IMR-90 (cell line): ENCODE measurements around the gene HMGA1. TPM values are rescaled to one million over a fixed set of nuclear protein-coding genes. Genes with fewer than 3 reads are reported as not detected.

Experiments
- ATAC-seq: fragments of 200-7000 bp; cut with Tn5 transposase; 2 replicates; pipeline ENCODE4 v1.9.1; 2020; ENCODE audit warnings: low read depth, mild to moderate bottlenecking, moderate library complexity
- BruUV-seq: library from RNA; stranded (reverse); fragments of 400-500 nt; replicated peaks from 2 replicates; lab custom pipeline; 2021; lab: Mats Ljungman, UMichigan
- CTCF ChIA-PET: fragments of 300-600 bp; formaldehyde crosslinking; extraction: SDS; loops from one replicate; lab custom pipeline; 2021; ENCODE audit warnings: antibody characterized with exemption; lab: Yijun Ruan, JAX
- POLR2A ChIA-PET: fragments of 300-600 bp; sonication (Branson Sonifier 250); formaldehyde crosslinking; loops from one replicate; lab custom pipeline; 2022; ENCODE audit warnings: antibody characterized with exemption; ENCODE audit not compliant: unreplicated experiment; lab: Charles Lee
- DNase-seq: peaks from one replicate; pipeline ENCODE4 v3.0.0; 2013
- H2AFZ ChIP-seq: replicated peaks from 2 replicates; pipeline ENCODE3; 2013; ENCODE audit warnings: low read length, mild to moderate bottlenecking; ENCODE audit not compliant: poor library complexity
- H2AK5ac ChIP-seq: 2 replicates; pipeline ENCODE4 v1.6.1; 2013; ENCODE audit warnings: low read depth, low read length, inconsistent platforms
- H2AK9ac ChIP-seq: replicated peaks from 2 replicates; pipeline ENCODE3; 2013; ENCODE audit warnings: mild to moderate bottlenecking, low read depth, low read length, moderate library complexity; ENCODE audit not compliant: poor library complexity
- H2BK120ac ChIP-seq: 2 replicates; pipeline ENCODE4 v1.6.1; 2013; ENCODE audit warnings: low read depth, low read length, inconsistent platforms
- H2BK15ac ChIP-seq: 3 replicates; pipeline ENCODE4 v1.6.1; 2013; ENCODE audit warnings: low read depth, low read length, inconsistent platforms
- H2BK20ac ChIP-seq: 2 replicates; pipeline ENCODE4 v1.6.1; 2013; ENCODE audit warnings: low read depth, mild to moderate bottlenecking, inconsistent platforms, low read length, moderate library complexity
- H2BK5ac ChIP-seq: 2 replicates; pipeline ENCODE4 v1.6.1; 2013; ENCODE audit warnings: mild to moderate bottlenecking, low read depth, low read length, inconsistent platforms; ENCODE audit not compliant: poor library complexity, severe bottlenecking
- H3K14ac ChIP-seq: replicated peaks from 2 replicates; pipeline ENCODE4 v1.6.1; 2013; ENCODE audit warnings: low read depth, low read length, inconsistent platforms
- H3K18ac ChIP-seq: 2 replicates; pipeline ENCODE4 v1.6.1; 2013; ENCODE audit warnings: low read depth, low read length, control low read depth
- H3K23ac ChIP-seq: 2 replicates; pipeline ENCODE4 v1.6.1; 2013; ENCODE audit warnings: low read depth, low read length, inconsistent platforms
- H3K27ac ChIP-seq: 2 replicates; pipeline ENCODE4 v1.5.1; 2013; ENCODE audit warnings: mild to moderate bottlenecking, control low read depth, low read length; ENCODE audit not compliant: insufficient read depth
- H3K27me3 ChIP-seq: 2 replicates; pipeline ENCODE4 v1.6.1; 2013; ENCODE audit warnings: low read length; ENCODE audit not compliant: control insufficient read depth, insufficient read depth
- H3K36me3 ChIP-seq: 2 replicates; pipeline ENCODE4 v1.6.1; 2013; ENCODE audit warnings: low read length, mixed read lengths; ENCODE audit not compliant: control insufficient read depth, insufficient read depth
- H3K4ac ChIP-seq: 2 replicates; pipeline ENCODE4 v1.6.1; 2013; ENCODE audit warnings: low read depth, low read length, inconsistent platforms
- H3K4me1 ChIP-seq: 2 replicates; pipeline ENCODE4 v1.6.1; 2013; ENCODE audit warnings: low read length, mixed read lengths; ENCODE audit not compliant: control insufficient read depth, insufficient read depth
- H3K4me2 ChIP-seq: 2 replicates; pipeline ENCODE4 v1.6.1; 2013; ENCODE audit warnings: low read depth, mild to moderate bottlenecking, control low read depth, low read length, moderate library complexity
- H3K4me3 ChIP-seq: 2 replicates; pipeline ENCODE4 v1.5.1; 2013; ENCODE audit warnings: low read depth, mild to moderate bottlenecking, control low read depth, low read length, moderate library complexity; ENCODE audit not compliant: insufficient read depth
- H3K56ac ChIP-seq: 2 replicates; pipeline ENCODE4 v1.6.1; 2013; ENCODE audit warnings: low read length, inconsistent platforms; ENCODE audit not compliant: insufficient read depth; ENCODE audit errors: extremely low read depth
- H3K79me1 ChIP-seq, 2 experiments: 2 replicates each; pipeline ENCODE4 v1.6.1; 2013; ENCODE audit warnings: low read length in 2 of 2, inconsistent platforms in 1 of 2, low read depth in 1 of 2
- H3K9ac ChIP-seq: 2 replicates; pipeline ENCODE4 v1.6.1; 2013; ENCODE audit warnings: low read depth, low read length, control low read depth
- H3K9me1 ChIP-seq: 2 replicates; pipeline ENCODE4 v1.6.1; 2013; ENCODE audit warnings: low read length, inconsistent platforms; ENCODE audit not compliant: insufficient read depth
- H3K9me3 ChIP-seq: 2 replicates; pipeline ENCODE4 v1.6.1; 2013; ENCODE audit warnings: low read length; ENCODE audit not compliant: control insufficient read depth, insufficient read depth
- H4K20me1 ChIP-seq: 2 replicates; pipeline ENCODE4 v1.6.1; 2013; ENCODE audit warnings: low read length, inconsistent platforms; ENCODE audit not compliant: insufficient read depth
- H4K5ac ChIP-seq: 2 replicates; pipeline ENCODE4 v1.6.1; 2013; ENCODE audit warnings: mild to moderate bottlenecking, low read depth, low read length, control low read depth
- H4K8ac ChIP-seq, 2 experiments: 2 replicates each; pipeline ENCODE4 v1.6.1; 2013; ENCODE audit warnings: low read depth in 2 of 2, low read length in 2 of 2, control low read depth in 1 of 2, inconsistent platforms in 1 of 2
- H4K91ac ChIP-seq: 2 replicates; pipeline ENCODE4 v1.6.1; 2013; ENCODE audit warnings: low read depth, low read length, inconsistent platforms; ENCODE audit not compliant: insufficient read depth
- MAFK ChIP-seq: IDR thresholded peaks from 2 replicates; pipeline ENCODE4 v1.6.1; 2012; ENCODE audit warnings: low read depth, low read length, improper control_type of control experiment
- NFE2L2 ChIP-seq: fragments of 150-350 bp; IDR thresholded peaks from 2 replicates; pipeline ENCODE4 v1.6.1; 2016; ENCODE audit warnings: low read depth, mild to moderate bottlenecking, low read length
- RAD21 ChIP-seq: IDR thresholded peaks from 2 replicates; pipeline ENCODE4 v1.6.1; 2012; ENCODE audit warnings: low read length, improper control_type of control experiment
- WGBS, 2 experiments: methylation state at CpG; one replicate each; pipeline versions ENCODE4 v1.1.5 to v1.1.7; 2013; ENCODE audit warnings: missing lambda C conversion rate in 2 of 2; ENCODE audit not compliant: insufficient read length in 1 of 2; ENCODE audit errors: extremely low coverage in 2 of 2; 5-methylcytosine and 5-hydroxymethylcytosine counted together
- dilution Hi-C: fragments of 300-500 bp; cut with HindIII; formaldehyde crosslinking; loops from one replicate; pipeline ENCODE4 v1.14.3; 2018; ENCODE audit warnings: low sequenced_read_pairs; ENCODE audit not compliant: unreplicated experiment
- in situ Hi-C: fragments of 300-500 bp; cut with MboI; formaldehyde crosslinking; loops from 3 replicates; pipeline ENCODE4 v1.14.3; 2019; ENCODE audit warnings: low sequenced_read_pairs, inconsistent platforms, mixed read lengths
- intact Hi-C: fragments of 100-400 bp; cut with micrococcal nuclease; formaldehyde crosslinking; loops from 2 replicates; pipeline ENCODE4 v1.10.0; 2022
- polyA plus RNA-seq, 3 experiments: library from polyadenylated mRNA; depleted of rRNA; stranded (reverse); fragments of >200 nt; gene quantifications; 2 replicates each; pipeline ENCODE4 v1.2.3, GENCODE V29; 2012; ENCODE audit warnings: low replicate concordance in 1 of 3
- total RNA-seq: library from RNA; depleted of rRNA; stranded (reverse); fragments of >200 nt; gene quantifications from 2 replicates; pipeline ENCODE4 v1.2.3, GENCODE V29; 2012

The HMGA1 gene
- total and polyA plus RNA-seq, 2 of the 4 experiments (the other 2 are of a cell fraction): 101 to 589 TPM

DNA sequence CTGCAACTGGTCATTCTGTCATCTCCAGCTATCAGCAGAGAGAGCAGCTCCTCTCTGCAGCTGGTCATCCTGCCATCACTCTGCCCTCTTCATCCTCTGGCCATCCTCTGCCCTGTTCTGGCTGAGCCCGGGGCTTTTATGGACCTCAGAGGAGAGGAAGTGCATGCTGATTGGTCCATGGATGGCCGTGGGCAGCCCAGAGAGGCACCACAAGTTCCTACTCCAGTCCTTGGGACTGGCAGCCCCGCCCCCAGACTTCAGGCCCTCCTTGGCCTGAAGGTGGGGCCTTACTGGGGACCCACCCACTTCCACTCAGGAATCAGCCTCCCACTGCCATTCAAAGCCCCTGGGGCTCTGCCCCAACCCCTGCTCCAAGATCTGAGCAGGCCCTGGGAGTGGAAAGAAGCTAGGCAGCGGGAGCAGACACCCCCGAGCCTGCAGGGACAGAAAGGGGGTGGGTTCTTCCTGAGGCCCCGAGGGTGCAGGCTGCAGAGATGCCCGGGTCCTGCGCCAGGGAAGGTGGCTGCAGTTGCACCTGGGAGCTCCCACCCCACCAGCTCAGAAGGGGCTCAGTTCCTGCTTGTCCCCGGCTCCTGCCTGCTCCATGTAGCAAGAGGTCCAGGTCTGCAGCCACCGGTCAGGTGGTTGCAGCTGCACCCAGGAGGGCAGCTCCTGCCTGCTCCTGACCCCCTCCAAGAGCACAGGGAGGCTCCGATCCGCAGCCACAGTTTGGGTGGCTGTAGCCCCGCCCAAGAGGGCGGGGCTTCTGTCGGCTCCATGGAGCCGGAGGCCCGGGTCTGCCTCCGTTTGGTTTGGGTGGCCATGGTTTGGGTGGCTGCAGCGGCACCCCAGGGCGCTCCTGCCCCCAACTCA lies 34.1 kb upstream of the HMGA1 start:
- BruUV-seq: no TSS peak
- H4K8ac ChIP-seq: no peak overlapping the region
- no peak overlapping the region for H2AFZ ChIP-seq
- H3K4me2 ChIP-seq: no peak overlapping the region
- H4K5ac ChIP-seq: no peak overlapping the region
- no peak overlapping the region for H3K4me3 ChIP-seq
- H4K20me1 ChIP-seq: no peaks in the 10 kb centered on the region
- no peaks in the 10 kb centered on the region for H3K36me3 ChIP-seq
- H3K27ac ChIP-seq: no peak overlapping the region
- H2AK9ac ChIP-seq: no peak overlapping the region
- no peak overlapping the region for H3K18ac ChIP-seq
- ChIA-PET CTCF (interaction anchor here (0.9 to 1.3 kb wide), 2 partner anchors 39 to 41 kb away, joined by 3 to 4 read pairs; no protein-coding TSS in a partner anchor), POLR2A (no interaction called here)
- no peak overlapping the region for H2AK5ac ChIP-seq
- H3K56ac ChIP-seq: no peak overlapping the region
- in situ Hi-C loops: no loop called here
- H3K9me1 ChIP-seq: 0 out of 2 replicates have a peak, but pooled peaks cover 6% of the 10 kb centered on the region
- no peak overlapping the region for H3K14ac ChIP-seq
- H2BK5ac ChIP-seq: no peak overlapping the region
- H3K9me3 ChIP-seq: no peaks in the 10 kb centered on the region
- no peak for ATAC-seq
- H3K4me1 ChIP-seq: peaks cover 2% of the 10 kb centered on the region; the same call in 1 of the 2 replicates
- H4K91ac ChIP-seq: no peak overlapping the region
- no peak for TF ChIP-seq RAD21
- no peak for TF ChIP-seq MAFK
- TF ChIP-seq NFE2L2: no peak
- H3K9ac ChIP-seq: no peak overlapping the region
- dilution Hi-C loops: no loop called here
- no peaks in the 10 kb centered on the region for H3K27me3 ChIP-seq
- no peaks in the 10 kb centered on the region for H3K79me1 ChIP-seq
- no peak overlapping the region for H2BK120ac ChIP-seq
- H3K23ac ChIP-seq: no peak overlapping the region
- H2BK20ac ChIP-seq: no peak overlapping the region
- intact Hi-C loops: no loop called here
- WGBS, 2 experiments: 65% methylated on average over 4 of the region's 20 CpGs; no CpG with 5 or more reads in 1 of the 2 experiments
- DNase-seq: no peak
- no peak overlapping the region for H3K4ac ChIP-seq
- H2BK15ac ChIP-seq: no peak overlapping the region
